Stomach (tissue), 9 donors: ENCODE measurements around the gene STARD3. TPM values are rescaled to one million over a fixed set of nuclear protein-coding genes. Genes with fewer than 3 reads are reported as not detected.

Experiments used
- DNase-seq, 2 donors: peaks; one replicate each; pipeline versions ENCODE4 v3.0.0 to v3.0.0-alpha.2; 2013 to 2019
- H3K27ac ChIP-seq, 5 donors: fragments of 200-600 bp in 4 of 5; sonication (generic) in 4 of 5; one replicate each; pipeline ENCODE4 v1.5.1; 2013 to 2019; ENCODE audit warnings: mild to moderate bottlenecking in 1 of 5, moderate library complexity in 1 of 5
- H3K27me3 ChIP-seq, 3 donors: fragments of 200-600 bp; sonication (generic); one replicate each; pipeline ENCODE4 v1.5.1; 2017 to 2019; ENCODE audit warnings: mixed run types in 1 of 3
- H3K36me3 ChIP-seq, 4 donors: fragments of 200-600 bp; sonication (generic); 1 replicate in 3 of 4; 2 replicates in 1 of 4; pipeline ENCODE4 v1.5.1; 2016 to 2019
- H3K4me1 ChIP-seq, 4 donors: fragments of 200-600 bp; sonication (generic); one replicate each; pipeline ENCODE4 v1.5.1; 2016 to 2019
- H3K4me3 ChIP-seq, 4 donors: fragments of 200-600 bp; sonication (generic) in 3 of 4; one replicate each; pipeline ENCODE4 v1.5.1; 2016 to 2019; ENCODE audit warnings: mild to moderate bottlenecking in 1 of 4
- H3K9me3 ChIP-seq, 4 donors: fragments of 200-600 bp; sonication (generic); one replicate each; pipeline ENCODE4 v1.5.1; 2016 to 2019
- EP300 ChIP-seq: sonication (generic); formaldehyde crosslinking; IDR thresholded peaks from one replicate; pipeline ENCODE4 v1.6.1; 2017; ENCODE audit warnings: antibody characterized with exemption
- POLR2A ChIP-seq, 4 donors: fragments of 450-650 bp; IDR thresholded peaks; one replicate each; pipeline ENCODE4 v1.6.1; 2016; ENCODE audit warnings: antibody characterized with exemption in 4 of 4, control low read depth in 2 of 4, mild to moderate bottlenecking in 1 of 4, moderate library complexity in 1 of 4
- POLR2AphosphoS5 ChIP-seq, 3 donors: sonication (generic); formaldehyde crosslinking; IDR thresholded peaks; one replicate each; pipeline ENCODE4 v1.6.1; 2016; ENCODE audit warnings: antibody characterized with exemption in 3 of 3
- WGBS, 5 donors: extraction: QIAGEN DNeasy Blood & Tissue Kit in 3 of 5; methylation state at CpG; one replicate each; pipeline versions ENCODE4 v1.1.5 to v1.1.7; 2013 to 2018; 5-methylcytosine and 5-hydroxymethylcytosine counted together
- intact Hi-C: fragments of 100-400 bp; cut with DNase I; formaldehyde crosslinking; loops from one replicate; pipeline ENCODE4 v1.15.1; 2023; ENCODE audit warnings: low total_unique reads
- polyA plus RNA-seq, 3 donors: library from polyadenylated mRNA; stranded (reverse); fragments of 200-250 nt; gene quantifications; one replicate each; pipeline ENCODE4 v1.2.3, GENCODE V29; 2013
- total RNA-seq, 5 donors: library from RNA; depleted of rRNA; stranded (reverse); fragments of >200 nt; gene quantifications; one replicate each; pipeline versions ENCODE4 v1.1.0 to v1.2.3, GENCODE V29; 2014 to 2016
- TF ChIP-seq, protein P1 (sequence below), 7 experiments: fragments of 450-650 bp in 4 of 7; fragments of 200-600 bp in 3 of 7; sonication (generic) in 3 of 7; IDR thresholded peaks; one replicate each; pipeline ENCODE4 v1.5.1; 2016 to 2019; ENCODE audit warnings: antibody characterized with exemption in 7 of 7, control low read depth in 2 of 7, mild to moderate bottlenecking in 1 of 7
- donor health status: healthy with polysubstance abuse.
- donor health status: Bipolar disorder and iron deficiency.
- donor health status: healthy.

Gene STARD3
- total and polyA plus RNA-seq, 8 donors: 26.4 to 1,091 (median 52.0) TPM

DNA sequence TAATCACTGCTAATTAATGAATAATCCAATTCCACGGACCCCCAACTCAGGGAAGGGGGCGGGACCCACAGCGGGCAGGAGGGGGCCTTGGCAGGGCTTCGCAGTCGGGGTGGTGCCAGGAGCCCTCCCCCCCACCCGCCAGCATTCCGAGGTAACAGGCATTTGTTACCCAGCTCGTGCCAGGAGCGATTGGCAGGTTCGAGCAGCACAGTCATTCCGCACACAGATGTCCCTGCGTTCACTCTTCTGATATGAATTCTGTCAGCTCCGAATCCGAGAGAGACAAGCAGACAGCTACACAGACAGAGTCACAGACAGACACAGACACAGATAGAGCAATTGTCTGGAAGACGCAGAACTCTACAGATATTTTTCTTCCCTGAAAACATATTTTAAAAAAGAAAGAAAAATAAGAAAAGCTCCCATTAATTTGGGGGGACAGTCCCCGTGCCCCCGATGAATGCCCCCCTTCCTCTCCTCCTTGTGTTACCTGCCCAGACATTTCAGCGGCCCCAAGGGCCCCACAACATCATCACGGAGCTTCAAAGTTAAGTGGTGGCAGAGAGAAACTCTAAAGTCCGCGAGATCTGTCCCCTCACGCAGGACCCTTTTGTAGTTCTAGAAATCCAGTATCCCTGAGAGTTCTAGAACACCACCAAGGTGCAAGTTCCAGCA lies 39.4 kb upstream of the STARD3 start:
- Histone ChIP-seq H3K9me3 (no peaks in the 10 kb centered on the region), H3K27me3 (peaks cover 35 to 100% (median 86%) of the 10 kb centered on the region in 3 donors), H3K27ac (no peak overlapping the region), H3K36me3 (no peaks in the 10 kb centered on the region), H3K4me3 (no peak overlapping the region), H3K4me1 (peaks cover 11 to 39% (median 21%) of the 10 kb centered on the region in 4 donors)
- DNase-seq: no peak
- WGBS, 5 donors: 8 to 13% (median 9%) methylated on average over 22 of the region's 22 CpGs
- no peak for TF ChIP-seq POLR2A (IDR thresholded peaks at IDR 0.05)
- TF ChIP-seq EP300: no peak
- TF ChIP-seq POLR2AphosphoS5 (IDR thresholded peaks at IDR 0.05): no peak
- TF ChIP-seq, protein P1, sequence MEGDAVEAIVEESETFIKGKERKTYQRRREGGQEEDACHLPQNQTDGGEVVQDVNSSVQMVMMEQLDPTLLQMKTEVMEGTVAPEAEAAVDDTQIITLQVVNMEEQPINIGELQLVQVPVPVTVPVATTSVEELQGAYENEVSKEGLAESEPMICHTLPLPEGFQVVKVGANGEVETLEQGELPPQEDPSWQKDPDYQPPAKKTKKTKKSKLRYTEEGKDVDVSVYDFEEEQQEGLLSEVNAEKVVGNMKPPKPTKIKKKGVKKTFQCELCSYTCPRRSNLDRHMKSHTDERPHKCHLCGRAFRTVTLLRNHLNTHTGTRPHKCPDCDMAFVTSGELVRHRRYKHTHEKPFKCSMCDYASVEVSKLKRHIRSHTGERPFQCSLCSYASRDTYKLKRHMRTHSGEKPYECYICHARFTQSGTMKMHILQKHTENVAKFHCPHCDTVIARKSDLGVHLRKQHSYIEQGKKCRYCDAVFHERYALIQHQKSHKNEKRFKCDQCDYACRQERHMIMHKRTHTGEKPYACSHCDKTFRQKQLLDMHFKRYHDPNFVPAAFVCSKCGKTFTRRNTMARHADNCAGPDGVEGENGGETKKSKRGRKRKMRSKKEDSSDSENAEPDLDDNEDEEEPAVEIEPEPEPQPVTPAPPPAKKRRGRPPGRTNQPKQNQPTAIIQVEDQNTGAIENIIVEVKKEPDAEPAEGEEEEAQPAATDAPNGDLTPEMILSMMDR (IDR thresholded peaks at IDR 0.05): no peak
- intact Hi-C loops: no loop called here

DNA sequence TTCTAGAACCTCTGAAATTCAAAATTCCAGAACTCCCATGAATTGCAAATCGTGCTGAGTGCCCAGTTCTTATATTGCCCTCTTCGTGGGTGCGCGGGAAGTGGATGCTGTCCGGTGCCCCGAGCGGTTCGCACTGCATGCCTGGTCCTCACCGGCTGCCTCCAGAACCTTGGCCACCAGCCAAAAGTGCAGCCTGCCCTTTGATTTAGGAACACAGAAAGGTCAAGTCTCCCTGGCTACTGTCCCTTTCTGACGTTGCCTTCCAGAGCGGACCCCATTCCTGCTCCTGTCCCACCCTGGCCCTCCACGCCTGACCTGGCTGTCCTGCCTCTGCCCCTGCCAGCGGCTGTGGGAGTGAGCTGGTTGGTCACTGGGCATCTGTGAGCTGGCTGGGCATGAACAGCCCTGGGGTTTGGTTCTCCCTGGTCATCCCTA lies 38.9 kb upstream of the STARD3 start:
- Histone ChIP-seq H3K4me1 (peaks cover 11 to 39% (median 21%) of the 10 kb centered on the region in 4 donors), H3K27ac (no peak overlapping the region), H3K9me3 (no peaks in the 10 kb centered on the region), H3K36me3 (no peaks in the 10 kb centered on the region), H3K4me3 (no peak overlapping the region), H3K27me3 (peaks cover 35 to 100% (median 92%) of the 10 kb centered on the region in 3 donors)
- DNase-seq: peak in 1 of 2 donors; percentile 45
- intact Hi-C loops: no loop called here
- TF ChIP-seq POLR2AphosphoS5 (IDR thresholded peaks at IDR 0.05): no peak
- TF ChIP-seq EP300: no peak
- TF ChIP-seq POLR2A (IDR thresholded peaks at IDR 0.05): no peak
- TF ChIP-seq, protein P1 (IDR thresholded peaks at IDR 0.05): no peak
- WGBS, 5 donors: 8 to 12% (median 10%) methylated on average over 13 of the region's 13 CpGs

DNA sequence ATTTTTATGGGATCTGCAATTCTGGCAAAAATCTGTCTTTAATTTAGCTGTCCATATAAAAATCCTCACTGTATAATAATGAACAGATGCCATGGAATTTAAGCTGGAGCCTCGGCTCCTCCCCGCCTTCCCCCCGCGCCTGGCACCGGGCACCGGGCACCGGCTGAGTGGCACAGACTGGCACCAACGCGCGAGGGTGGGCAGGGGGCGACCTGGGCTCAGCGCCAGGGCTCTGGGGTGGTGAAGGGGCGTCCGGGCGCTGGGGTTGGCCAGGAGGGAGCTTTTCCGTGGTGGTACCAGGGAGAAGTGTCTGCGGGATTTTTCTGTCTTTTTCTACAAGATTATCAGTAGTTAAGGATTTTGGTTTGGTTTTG lies 38.3 kb upstream of the STARD3 start:
- H3K27me3 ChIP-seq: peaks cover 35 to 100% (median 94%) of the 10 kb centered on the region in 3 donors
- H3K9me3 ChIP-seq: no peaks in the 10 kb centered on the region
- H3K36me3 ChIP-seq: no peaks in the 10 kb centered on the region
- WGBS, 5 donors: 3 to 11% (median 5%) methylated on average over 15 to 17 of the region's 17 CpGs
- intact Hi-C loops: no loop called here
- H3K4me1 ChIP-seq: peaks cover 11 to 41% (median 21%) of the 10 kb centered on the region in 4 donors
- H3K4me3 ChIP-seq: peak overlapping the region in 1 of 4 donors; percentile 30
- H3K27ac ChIP-seq: no peak overlapping the region
- DNase-seq: no peak
- TF ChIP-seq EP300 (no peak), POLR2AphosphoS5 (IDR thresholded peaks at IDR 0.05) (no peak), POLR2A (IDR thresholded peaks at IDR 0.05) (no peak)
- TF ChIP-seq, protein P1 (IDR thresholded peaks at IDR 0.05): no peak

DNA sequence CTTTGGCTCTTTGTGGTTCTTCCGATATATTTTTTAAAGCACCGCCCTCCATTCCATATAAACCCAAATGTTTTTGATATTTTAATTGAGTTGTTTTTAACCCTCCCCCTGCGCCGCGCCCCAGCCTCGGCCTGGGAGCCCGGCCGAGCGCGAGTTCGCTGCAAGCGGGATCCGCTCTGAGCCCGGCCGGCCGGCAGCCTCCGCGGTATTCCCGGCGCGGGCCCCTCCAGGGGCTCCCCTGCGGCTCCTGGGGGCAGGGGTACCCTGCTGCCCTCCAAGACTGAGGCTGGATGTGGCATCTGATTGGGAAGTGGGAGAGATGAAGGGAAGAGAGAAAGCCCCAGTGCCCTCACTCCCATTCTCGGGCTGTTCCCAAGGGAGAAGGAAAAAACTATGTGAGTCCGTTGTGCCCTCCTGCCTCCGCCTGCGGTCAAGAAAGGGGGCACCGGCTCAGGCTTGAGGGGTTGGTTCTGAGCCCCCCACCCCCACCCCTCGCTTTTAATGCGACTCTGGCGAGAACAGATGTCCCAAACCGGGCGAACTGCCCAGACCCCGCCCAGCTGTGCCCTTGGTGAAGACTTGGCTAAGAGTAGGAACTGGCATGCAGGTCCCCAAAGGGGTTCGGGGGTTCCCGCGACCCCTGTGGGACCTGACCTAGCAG lies 37.8 kb upstream of the STARD3 start:
- peaks cover 11 to 46% (median 26%) of the 10 kb centered on the region in 4 donors for H3K4me1 ChIP-seq
- intact Hi-C loops: no loop called here

More for the DNA sequence above, 37.8 kb upstream of the STARD3 start:
- peak overlapping the region in 1 of 4 donors; percentile 30 for H3K4me3 ChIP-seq
- 2 to 8% (median 6%) methylated on average over 29 to 36 of the region's 36 CpGs for WGBS, 5 donors
- H3K27me3 ChIP-seq: peaks cover 38 to 100% (median 96%) of the 10 kb centered on the region in 3 donors
- no peaks in the 10 kb centered on the region for H3K36me3 ChIP-seq
- no peak overlapping the region for H3K27ac ChIP-seq
- TF ChIP-seq EP300 (no peak), POLR2AphosphoS5 (IDR thresholded peaks at IDR 0.05) (no peak), POLR2A (IDR thresholded peaks at IDR 0.05) (no peak)
- TF ChIP-seq, protein P1 (IDR thresholded peaks at IDR 0.05): no peak
- DNase-seq: no peak
- no peaks in the 10 kb centered on the region for H3K9me3 ChIP-seq
